ENCODE measurements around the gene TFPI.

DNA sequence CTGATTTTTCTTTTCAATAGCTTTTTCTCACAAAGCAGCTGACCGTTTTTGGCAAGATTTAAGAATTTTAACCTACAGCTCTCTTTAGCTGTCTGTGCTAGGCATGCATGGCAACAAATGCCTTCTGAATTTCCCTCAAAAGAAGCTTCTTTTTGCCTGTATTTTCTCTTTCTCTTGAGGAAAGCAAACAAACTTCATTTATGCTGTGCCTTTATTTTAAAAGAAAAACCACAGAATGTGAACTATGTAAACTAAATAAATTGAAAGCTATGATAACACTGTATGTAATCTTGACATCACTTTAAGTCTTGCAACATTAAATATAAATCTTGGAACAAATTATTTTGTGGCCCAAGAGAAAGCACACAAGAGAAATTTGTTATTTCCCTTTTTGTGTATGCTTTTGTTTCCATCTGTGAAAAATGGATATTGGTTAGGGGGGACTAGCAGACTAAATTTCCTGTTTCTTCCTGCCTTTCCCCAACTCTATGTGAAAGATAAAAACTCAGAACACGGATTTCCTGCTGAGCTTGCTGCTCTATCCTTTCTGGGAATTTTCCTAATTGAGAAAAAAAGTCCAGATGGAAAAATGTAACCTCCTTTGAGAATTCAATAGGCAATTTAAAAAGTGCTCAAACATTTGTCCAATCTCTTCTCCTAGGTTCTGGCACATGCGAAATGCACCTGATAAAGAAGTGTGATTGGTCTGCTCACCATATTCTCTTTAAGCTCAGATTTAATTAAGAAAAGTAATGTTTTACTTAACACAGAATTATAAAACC, 20.9 kb upstream of the TFPI start:
- TF ChIP-seq, protein P1, sequence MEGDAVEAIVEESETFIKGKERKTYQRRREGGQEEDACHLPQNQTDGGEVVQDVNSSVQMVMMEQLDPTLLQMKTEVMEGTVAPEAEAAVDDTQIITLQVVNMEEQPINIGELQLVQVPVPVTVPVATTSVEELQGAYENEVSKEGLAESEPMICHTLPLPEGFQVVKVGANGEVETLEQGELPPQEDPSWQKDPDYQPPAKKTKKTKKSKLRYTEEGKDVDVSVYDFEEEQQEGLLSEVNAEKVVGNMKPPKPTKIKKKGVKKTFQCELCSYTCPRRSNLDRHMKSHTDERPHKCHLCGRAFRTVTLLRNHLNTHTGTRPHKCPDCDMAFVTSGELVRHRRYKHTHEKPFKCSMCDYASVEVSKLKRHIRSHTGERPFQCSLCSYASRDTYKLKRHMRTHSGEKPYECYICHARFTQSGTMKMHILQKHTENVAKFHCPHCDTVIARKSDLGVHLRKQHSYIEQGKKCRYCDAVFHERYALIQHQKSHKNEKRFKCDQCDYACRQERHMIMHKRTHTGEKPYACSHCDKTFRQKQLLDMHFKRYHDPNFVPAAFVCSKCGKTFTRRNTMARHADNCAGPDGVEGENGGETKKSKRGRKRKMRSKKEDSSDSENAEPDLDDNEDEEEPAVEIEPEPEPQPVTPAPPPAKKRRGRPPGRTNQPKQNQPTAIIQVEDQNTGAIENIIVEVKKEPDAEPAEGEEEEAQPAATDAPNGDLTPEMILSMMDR (conservative IDR thresholded peaks at IDR 0.05; ENCODE audit: low read length) = no peak
- no peak for TF ChIP-seq EZH2phosphoT487 (IDR thresholded peaks at IDR 0.05; ENCODE audit: borderline replicate concordance, low read depth, low read length)

Measured in OCI-LY7 (cell line).